ENCODE measurements around the gene AKNAD1.

Gene AKNAD1

DNA sequence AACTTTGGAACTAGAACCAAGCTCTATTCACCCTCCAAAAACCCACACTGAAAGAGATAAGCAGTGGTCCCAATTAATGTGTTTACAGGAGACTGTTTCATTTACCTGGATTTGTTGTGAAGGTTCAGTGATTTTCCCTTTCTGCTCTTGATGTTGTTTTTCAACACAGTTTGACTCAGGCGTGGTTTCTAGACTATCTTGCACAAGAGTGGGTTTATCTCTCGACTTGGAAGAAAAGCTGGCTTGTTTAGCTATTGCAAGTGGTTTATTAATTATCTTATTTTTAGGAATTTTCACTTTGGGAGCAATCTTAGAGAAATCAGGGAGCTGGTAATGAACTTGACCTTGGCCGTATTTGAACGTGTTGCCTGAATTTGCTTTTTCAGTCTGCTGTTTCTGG lies 5.3 kb downstream of the AKNAD1 start:
- Histone ChIP-seq H3K4me2 (peak overlapping the region; percentile 73), H3K4me3 (no peak overlapping the region), H3K36me3 (no peaks in the 10 kb centered on the region), H3K27me3 (no peaks in the 10 kb centered on the region), H3K4me1 (peaks cover 65% of the 10 kb centered on the region), H4K20me1 (no peaks in the 10 kb centered on the region), H3K9ac (no peak overlapping the region; the same call in 1 of the 2 replicates), H3K9me3 (no peaks in the 10 kb centered on the region), H3K27ac (peak overlapping the region; percentile 79)
- TF ChIP-seq Cebpa-rat (IDR thresholded peaks at IDR 0.05), result no peak

DNA sequence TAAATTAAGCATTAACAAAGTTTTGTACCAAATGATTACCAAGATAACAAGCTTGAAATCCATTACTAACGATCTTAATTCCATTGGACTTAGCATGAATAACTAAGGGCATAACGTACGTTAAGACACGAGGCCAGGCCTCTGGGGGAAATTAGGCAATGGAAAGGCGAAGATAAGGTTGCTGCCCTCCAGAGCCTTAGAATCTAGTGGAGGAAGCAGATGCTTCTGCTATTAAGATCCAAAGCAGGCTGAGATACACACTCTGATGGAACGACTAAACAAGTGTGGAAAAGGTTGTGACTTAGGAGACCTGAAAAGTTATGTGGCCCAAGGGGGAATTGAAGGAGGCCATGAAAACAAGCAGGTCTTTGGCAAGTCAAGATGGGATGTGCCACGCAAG lies 6.0 kb downstream of the AKNAD1 start:
- no peaks in the 10 kb centered on the region for H3K36me3 ChIP-seq
- H3K4me3 ChIP-seq, result no peak overlapping the region
- H3K4me1 ChIP-seq, result peaks cover 65% of the 10 kb centered on the region
- no peak overlapping the region for H3K9ac ChIP-seq
- H3K9me3 ChIP-seq, result no peaks in the 10 kb centered on the region
- TF ChIP-seq Cebpa-rat (IDR thresholded peaks at IDR 0.05), result no peak
- no peaks in the 10 kb centered on the region for H3K27me3 ChIP-seq
- 0 out of 2 replicates have a peak overlapping the region, but pooled peaks have one; percentile 79 for H3K27ac ChIP-seq
- H4K20me1 ChIP-seq, result no peaks in the 10 kb centered on the region
- peak overlapping the region; percentile 73; the same call in 1 of the 2 replicates for H3K4me2 ChIP-seq

DNA sequence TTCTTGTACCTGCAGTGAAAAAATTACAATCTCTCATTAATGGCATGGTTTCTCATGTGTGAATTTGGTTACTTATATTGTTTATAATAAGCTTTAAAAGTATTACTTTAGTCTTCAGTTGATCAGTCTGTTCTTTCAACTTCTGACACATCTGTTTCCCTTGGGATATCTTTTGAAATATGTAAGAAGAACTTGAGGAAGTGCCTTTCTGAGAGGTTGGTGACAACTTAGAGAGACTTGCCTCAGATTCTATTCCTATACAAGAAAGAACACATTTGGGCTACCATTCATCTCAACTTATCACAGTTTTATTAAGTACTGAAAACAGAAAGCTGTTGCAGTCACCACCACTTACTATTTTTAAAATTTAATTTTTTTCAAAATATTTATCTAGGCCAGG lies 8.1 kb downstream of the AKNAD1 start:
- no peak overlapping the region for H3K4me3 ChIP-seq
- peak overlapping the region; percentile 56 for H3K4me2 ChIP-seq
- H4K20me1 ChIP-seq, result no peaks in the 10 kb centered on the region
- H3K27me3 ChIP-seq, result no peaks in the 10 kb centered on the region
- TF ChIP-seq Cebpa-rat (IDR thresholded peaks at IDR 0.05), result no peak
- H3K9me3 ChIP-seq, result no peaks in the 10 kb centered on the region
- H3K27ac ChIP-seq, result no peak overlapping the region
- no peak overlapping the region for H3K9ac ChIP-seq
- peaks cover 59% of the 10 kb centered on the region for H3K4me1 ChIP-seq
- H3K36me3 ChIP-seq, result no peaks in the 10 kb centered on the region

DNA sequence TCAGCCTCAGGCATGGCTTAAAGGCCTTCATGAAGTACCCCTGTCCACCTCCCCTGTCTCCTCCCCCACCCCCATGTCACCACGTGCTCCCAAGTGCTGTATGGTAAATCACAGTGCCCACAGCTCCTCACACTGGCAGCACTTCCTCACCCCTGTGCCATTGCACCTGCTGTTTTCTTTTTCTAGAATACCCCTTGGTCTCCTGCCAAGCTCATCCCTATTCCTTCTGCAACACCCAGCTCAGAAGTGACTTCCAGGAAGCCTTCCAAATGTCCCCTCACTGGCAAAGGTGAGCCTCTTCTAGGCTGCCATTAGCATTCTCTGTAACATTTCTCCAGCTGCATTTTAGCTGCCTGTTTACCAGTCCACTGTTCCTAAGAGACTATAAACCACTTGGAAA lies 9.4 kb downstream of the AKNAD1 start:
- Histone ChIP-seq H3K4me2 (no peak overlapping the region), H3K4me1 (peaks cover 46% of the 10 kb centered on the region), H3K36me3 (no peaks in the 10 kb centered on the region), H3K27ac (no peak overlapping the region), H4K20me1 (no peaks in the 10 kb centered on the region), H3K9ac (no peak overlapping the region), H3K9me3 (no peaks in the 10 kb centered on the region), H3K27me3 (no peaks in the 10 kb centered on the region), H3K4me3 (no peak overlapping the region)
- TF ChIP-seq Cebpa-rat (IDR thresholded peaks at IDR 0.05), result no peak

DNA sequence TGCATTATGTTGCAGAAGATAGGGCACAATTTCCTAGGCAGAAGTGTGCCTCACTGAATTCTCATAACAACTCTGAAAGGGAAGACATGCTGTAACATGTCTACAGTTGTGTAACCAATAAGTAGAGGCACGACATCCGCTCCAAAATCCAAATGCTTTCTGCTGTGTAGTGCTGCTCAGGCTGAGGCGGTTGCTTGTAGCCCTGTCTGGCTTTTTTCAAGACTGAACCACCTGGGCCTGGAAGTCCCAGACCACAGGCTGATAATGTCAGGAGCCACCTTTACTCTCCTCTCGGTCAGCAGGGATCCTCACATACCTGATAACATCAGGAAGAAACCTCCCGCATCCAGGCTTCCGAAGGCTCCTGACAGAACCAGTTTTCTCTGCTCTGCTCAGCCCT lies 10.9 kb downstream of the AKNAD1 start:
- H3K36me3 ChIP-seq, result no peaks in the 10 kb centered on the region
- H3K4me1 ChIP-seq, result peaks cover 31% of the 10 kb centered on the region
- no peaks in the 10 kb centered on the region for H4K20me1 ChIP-seq
- H3K27ac ChIP-seq, result no peak overlapping the region
- no peak overlapping the region for H3K9ac ChIP-seq
- no peak overlapping the region for H3K4me2 ChIP-seq
- no peak for TF ChIP-seq Cebpa-rat (IDR thresholded peaks at IDR 0.05)
- no peaks in the 10 kb centered on the region for H3K9me3 ChIP-seq
- no peaks in the 10 kb centered on the region for H3K27me3 ChIP-seq
- H3K4me3 ChIP-seq, result no peak overlapping the region

DNA sequence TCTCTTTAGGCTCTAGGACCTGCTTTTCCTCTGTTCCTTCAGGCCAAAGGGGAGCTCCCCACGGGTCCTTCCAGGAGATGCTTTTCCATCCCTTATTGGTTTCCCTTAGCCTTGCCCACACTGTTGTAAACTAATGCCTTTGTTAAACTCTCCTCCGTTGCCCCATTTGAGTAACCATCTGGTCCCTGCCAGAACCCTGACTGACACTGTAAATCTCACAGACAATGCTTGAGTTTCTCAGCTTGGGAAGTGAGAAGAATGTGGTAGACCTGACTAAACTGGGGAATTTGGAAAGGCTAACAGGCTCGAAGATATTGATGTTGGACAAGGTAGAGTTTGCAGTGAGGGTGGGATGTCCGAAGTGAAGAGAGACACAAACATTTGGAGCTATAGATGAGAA lies 11.4 kb downstream of the AKNAD1 start:
- Histone ChIP-seq H3K27me3 (no peaks in the 10 kb centered on the region), H3K36me3 (no peaks in the 10 kb centered on the region), H4K20me1 (no peaks in the 10 kb centered on the region), H3K4me2 (no peak overlapping the region), H3K27ac (no peak overlapping the region), H3K9me3 (no peaks in the 10 kb centered on the region), H3K9ac (no peak overlapping the region), H3K4me3 (no peak overlapping the region), H3K4me1 (peaks cover 26% of the 10 kb centered on the region)
- no peak for TF ChIP-seq Cebpa-rat (IDR thresholded peaks at IDR 0.05)

DNA sequence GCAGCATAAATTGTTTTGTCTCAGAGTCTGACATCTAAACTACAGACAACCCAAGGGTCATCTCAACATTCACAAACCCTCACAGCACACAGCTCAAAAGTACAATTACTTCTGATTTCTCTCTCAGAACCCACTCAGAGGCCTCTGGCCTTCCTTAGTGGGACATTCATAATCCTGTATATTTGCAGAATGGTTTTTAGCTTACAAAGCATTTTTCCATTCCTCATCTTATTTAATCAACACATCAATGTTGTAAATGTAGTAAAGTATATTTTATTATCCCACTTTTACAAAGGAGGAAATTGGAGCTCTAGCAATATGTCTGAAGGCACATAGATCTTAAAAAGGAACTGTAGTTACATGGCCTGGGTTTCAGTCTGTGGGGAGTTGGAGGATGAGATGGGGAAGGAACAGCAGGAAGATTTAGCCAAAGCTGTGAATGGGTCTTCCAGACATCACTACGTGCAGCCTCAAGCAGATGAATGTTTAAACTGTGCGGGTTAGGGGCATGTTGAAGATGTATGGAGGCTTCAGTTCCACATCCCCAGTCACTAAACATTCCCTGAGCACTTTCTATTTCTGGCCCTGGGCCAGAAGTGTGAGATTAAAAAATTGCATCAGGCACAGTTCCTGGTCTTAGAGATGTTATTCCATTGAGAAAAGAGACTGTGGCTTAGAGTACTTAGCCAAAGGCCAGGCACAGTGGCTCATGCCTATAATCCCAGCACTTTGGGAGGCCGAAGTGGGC lies 13.3 kb downstream of the AKNAD1 start:
- no peaks in the 10 kb centered on the region for H3K9me3 ChIP-seq
- H3K4me3 ChIP-seq, result no peak overlapping the region
- no peak overlapping the region for H3K9ac ChIP-seq
- no peaks in the 10 kb centered on the region for H3K27me3 ChIP-seq
- H4K20me1 ChIP-seq, result no peaks in the 10 kb centered on the region
- H3K4me1 ChIP-seq, result peaks cover 7% of the 10 kb centered on the region
- TF ChIP-seq Cebpa-rat (IDR thresholded peaks at IDR 0.05), result no peak
- H3K4me2 ChIP-seq, result no peak overlapping the region
- no peak overlapping the region for H3K27ac ChIP-seq
- no peaks in the 10 kb centered on the region for H3K36me3 ChIP-seq

DNA sequence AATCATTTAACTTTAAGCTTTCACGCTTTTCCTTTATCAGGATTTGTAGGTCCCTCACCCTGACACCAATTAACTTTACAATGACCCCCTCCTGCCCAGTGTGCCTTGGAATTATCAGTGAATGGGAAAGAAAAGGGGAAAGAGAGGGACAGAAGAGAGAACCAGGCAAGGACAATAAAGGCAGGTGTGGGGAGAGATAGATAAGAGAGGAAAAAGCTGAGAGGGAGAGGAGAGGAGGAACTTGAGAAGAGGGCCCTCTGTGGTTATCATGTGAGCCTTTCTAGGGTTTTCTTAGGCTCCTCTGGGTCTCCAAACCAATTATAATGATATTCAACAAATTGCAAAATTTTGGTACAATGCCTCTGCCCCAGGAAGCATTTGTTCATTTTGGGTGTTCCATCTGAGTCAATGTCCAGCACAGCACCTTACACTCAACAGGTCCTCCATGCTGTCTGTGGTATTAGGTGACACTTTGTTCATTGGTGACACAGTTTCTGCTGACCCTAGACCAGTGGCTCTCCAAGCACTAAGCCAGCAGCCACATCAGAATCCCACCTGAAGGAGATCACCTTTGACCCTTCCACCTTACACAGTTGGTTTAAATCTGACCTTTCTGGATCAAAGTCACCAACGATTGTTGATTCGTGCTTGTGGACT lies 14.2 kb downstream of the AKNAD1 start:
- Histone ChIP-seq H3K9me3 (no peaks in the 10 kb centered on the region), H3K4me3 (no peak overlapping the region), H3K36me3 (no peaks in the 10 kb centered on the region), H3K4me2 (no peak overlapping the region), H4K20me1 (no peaks in the 10 kb centered on the region), H3K27ac (no peak overlapping the region), H3K9ac (no peak overlapping the region), H3K4me1 (no peaks in the 10 kb centered on the region), H3K27me3 (no peaks in the 10 kb centered on the region)
- no peak for TF ChIP-seq Cebpa-rat (IDR thresholded peaks at IDR 0.05)

DNA sequence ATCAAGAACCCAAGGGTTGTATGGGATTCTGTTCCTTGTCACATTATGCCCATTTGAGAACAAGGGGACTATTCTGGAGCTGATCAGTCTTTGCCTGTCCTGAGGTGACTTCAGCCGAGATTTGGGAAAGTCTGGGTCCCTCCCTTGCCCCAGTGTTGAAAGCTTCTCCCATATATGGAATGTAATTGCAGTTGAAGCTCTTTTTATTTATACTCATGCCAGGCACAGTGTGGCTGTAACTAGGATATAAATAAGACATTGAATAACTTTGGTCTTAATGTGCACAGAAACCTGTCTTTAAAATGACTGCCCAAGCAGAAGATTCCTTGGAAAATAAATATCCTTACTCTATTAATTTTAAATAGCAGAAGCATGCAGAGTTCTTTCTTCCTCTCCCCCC lies 15.2 kb downstream of the AKNAD1 start:
- Histone ChIP-seq H3K4me1 (no peaks in the 10 kb centered on the region), H3K9ac (no peak overlapping the region)
- TF ChIP-seq Cebpa-rat (IDR thresholded peaks at IDR 0.05), result no peak

DNA sequence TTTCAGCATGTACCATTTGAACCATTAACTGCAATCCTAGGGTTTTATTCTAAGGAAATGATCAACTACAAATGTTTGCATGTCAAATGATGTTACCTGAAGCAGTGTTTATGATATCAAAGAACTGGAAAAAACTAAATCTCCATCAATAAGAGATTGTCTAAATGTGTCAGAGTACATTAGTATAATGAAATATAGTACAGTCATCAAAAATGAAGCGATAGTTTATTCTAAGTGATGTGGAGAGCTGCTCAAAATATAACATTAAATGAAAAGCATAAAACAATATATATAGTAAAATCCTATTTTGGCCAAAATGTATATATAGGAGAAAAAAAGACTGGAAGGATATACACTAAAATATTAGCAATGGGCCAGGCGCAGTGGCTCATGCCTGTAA lies 24.0 kb downstream of the AKNAD1 start:
- Histone ChIP-seq H3K27ac (no peak overlapping the region), H3K9ac (no peak overlapping the region), H3K4me2 (no peak overlapping the region), H4K20me1 (no peaks in the 10 kb centered on the region), H3K9me3 (no peaks in the 10 kb centered on the region), H3K27me3 (no peaks in the 10 kb centered on the region), H3K36me3 (no peaks in the 10 kb centered on the region), H3K4me3 (no peak overlapping the region), H3K4me1 (0 out of 2 replicates have a peak, but pooled peaks cover 9% of the 10 kb centered on the region)
- TF ChIP-seq Cebpa-rat (IDR thresholded peaks at IDR 0.05), result no peak

More for the DNA sequence above, 15.2 kb downstream of the AKNAD1 start:
- Histone ChIP-seq H3K9me3 (no peaks in the 10 kb centered on the region), H3K36me3 (no peaks in the 10 kb centered on the region), H4K20me1 (no peaks in the 10 kb centered on the region), H3K4me2 (no peak overlapping the region), H3K27me3 (no peaks in the 10 kb centered on the region), H3K4me3 (no peak overlapping the region), H3K27ac (no peak overlapping the region)
